ENCODE measurements around the gene CFAP99. TPM values are rescaled to one million over a fixed set of nuclear protein-coding genes. Genes with fewer than 3 reads are reported as not detected.
"Not testable (repeated sequence)": the region's sequence is repeated elsewhere in the genome, so short reads cannot be mapped to it uniquely, and the experiment has no call there.

The CFAP99 gene
- total RNA-seq (2014; rRNA removed; shearing (Covaris generic)): not detected in 2 replicates

- peak; percentile 82 for DNase-seq (ENCODE audit: low spot score)
These were observed at the start of gene CFAP99 for GRCh38 chr4:2418650-2419571. CFAP99 (plus strand) TSS chr4:2418955.

GRCh38 chr4:2370597-2371320, 48.0 kb upstream of the CFAP99 start:
- no peak for DNase-seq (ENCODE audit: low spot score)

GRCh38 chr4:2371765-2372487, 46.8 kb upstream of the CFAP99 start:
- DNase-seq (ENCODE audit: low spot score): no peak

- DNase-seq (ENCODE audit: low spot score): no peak
These were observed 46.2 kb upstream of the CFAP99 start for GRCh38 chr4:2372488-2373030.

- no peak for DNase-seq (ENCODE audit: low spot score)
These were observed 45.2 kb upstream of the CFAP99 start for GRCh38 chr4:2373532-2373931.

GRCh38 chr4:2375427-2375826, 43.3 kb upstream of the CFAP99 start:
- no peak for DNase-seq (ENCODE audit: low spot score)

GRCh38 chr4:2377241-2377640, 41.5 kb upstream of the CFAP99 start:
- no peak for DNase-seq (ENCODE audit: low spot score)

- no peak for DNase-seq (ENCODE audit: low spot score)
These were observed 40.4 kb upstream of the CFAP99 start for GRCh38 chr4:2378401-2378800.

GRCh38 chr4:2378898-2379297, 39.9 kb upstream of the CFAP99 start:
- no peak for DNase-seq (ENCODE audit: low spot score)

- not testable (repeated sequence) for DNase-seq (ENCODE audit: low spot score)
These were observed 38.2 kb upstream of the CFAP99 start for GRCh38 chr4:2380589-2380988.

GRCh38 chr4:2382769-2383202, 36.0 kb upstream of the CFAP99 start:
- DNase-seq (ENCODE audit: low spot score): not testable (repeated sequence)

- DNase-seq (ENCODE audit: low spot score): not testable (repeated sequence)
These were observed 35.5 kb upstream of the CFAP99 start for GRCh38 chr4:2383220-2383631.

GRCh38 chr4:2383760-2384159, 35.0 kb upstream of the CFAP99 start:
- no peak for DNase-seq (ENCODE audit: low spot score)

GRCh38 chr4:2384245-2384644, 34.5 kb upstream of the CFAP99 start:
- no peak for DNase-seq (ENCODE audit: low spot score)

GRCh38 chr4:2385516-2385915, 33.2 kb upstream of the CFAP99 start:
- DNase-seq (ENCODE audit: low spot score): no peak

- no peak for DNase-seq (ENCODE audit: low spot score)
These were observed 32.0 kb upstream of the CFAP99 start for GRCh38 chr4:2386717-2387116.

- DNase-seq (ENCODE audit: low spot score): no peak
These were observed 31.5 kb upstream of the CFAP99 start for GRCh38 chr4:2387218-2387617.

- DNase-seq (ENCODE audit: low spot score): no peak
These were observed 30.9 kb upstream of the CFAP99 start for GRCh38 chr4:2387829-2388228.

GRCh38 chr4:2388429-2389182, 30.1 kb upstream of the CFAP99 start:
- no peak for DNase-seq (ENCODE audit: low spot score)

GRCh38 chr4:2389691-2390090, 29.1 kb upstream of the CFAP99 start:
- no peak for DNase-seq (ENCODE audit: low spot score)

- peak; percentile 65 for DNase-seq (ENCODE audit: low spot score)
These were observed 28.6 kb upstream of the CFAP99 start for GRCh38 chr4:2390146-2390545.

Data from A172 (cell line).